ENCODE results near the gene RCN2.

Gene RCN2

GRCh38 chr15:76913737-76914136 is 17.8 kb upstream of the RCN2 start:
- TF ChIP-seq CTCF (IDR thresholded peaks at IDR 0.05; ENCODE audit: low read depth, low read length, missing control alignments) = no peak
- no peak overlapping the region for H3K4me3 ChIP-seq (replicated peaks; ENCODE audit: low read depth, low read length)
- DNase-seq (ENCODE audit: extremely low read depth, low read depth) = no peak

GRCh38 chr15:76916369-76916768 is 15.2 kb upstream of the RCN2 start:
- TF ChIP-seq CTCF (IDR thresholded peaks at IDR 0.05; ENCODE audit: low read depth, low read length, missing control alignments) = no peak
- H3K4me3 ChIP-seq (replicated peaks; ENCODE audit: low read depth, low read length) = no peak overlapping the region
- DNase-seq (ENCODE audit: extremely low read depth, low read depth) = no peak

GRCh38 chr15:76928201-76928600 is 3.3 kb upstream of the RCN2 start:
- DNase-seq (ENCODE audit: extremely low read depth, low read depth) = no peak
- H3K4me3 ChIP-seq (replicated peaks; ENCODE audit: low read depth, low read length) = no peak overlapping the region
- no peak for TF ChIP-seq CTCF (IDR thresholded peaks at IDR 0.05; ENCODE audit: low read depth, low read length, missing control alignments)

GRCh38 chr15:76929011-76929760 is 2.4 kb upstream of the RCN2 start:
- DNase-seq (ENCODE audit: extremely low read depth, low read depth) = no peak
- H3K4me3 ChIP-seq (replicated peaks; ENCODE audit: low read depth, low read length) = no peak overlapping the region
- TF ChIP-seq CTCF (IDR thresholded peaks at IDR 0.05; ENCODE audit: low read depth, low read length, missing control alignments) = no peak

- peak overlapping the region; percentile 79 for H3K4me3 ChIP-seq (replicated peaks; ENCODE audit: low read depth, low read length)
- DNase-seq (ENCODE audit: extremely low read depth, low read depth) = no peak
- TF ChIP-seq CTCF (IDR thresholded peaks at IDR 0.05; ENCODE audit: low read depth, low read length, missing control alignments) = no peak
Observed at GRCh38 chr15:76930831-76931396, 635 bp upstream of the RCN2 start.

- H3K4me3 ChIP-seq (replicated peaks; ENCODE audit: low read depth, low read length) = peak overlapping the region; percentile 79
- no peak for DNase-seq (ENCODE audit: extremely low read depth, low read depth)
- TF ChIP-seq CTCF (IDR thresholded peaks at IDR 0.05; ENCODE audit: low read depth, low read length, missing control alignments) = no peak
Observed at GRCh38 chr15:76932135-76932966, 802 bp downstream of the RCN2 start.

Measured in HFF-Myc (cell line).